NCI-H345 treated with DMSO at 0.1 percent for 48 hours (cell line): ENCODE results near the gene TAGLN.
A peak's percentile ranks its signal among the peaks of the same experiment; 100 is the strongest.

Experiments
- DNase-seq: peaks from one replicate; lab custom pipeline; 2025; ENCODE audit not compliant: unreplicated experiment; lab: John Stamatoyannopoulos, UW

The TAGLN gene

GRCh38 chr11:117229931-117230285 is 30.7 kb downstream of the TAGLN start:
- no peak for DNase-seq

GRCh38 chr11:117230286-117230961 is 31.3 kb downstream of the TAGLN start:
- no peak for DNase-seq

- no peak for DNase-seq
Observed at GRCh38 chr11:117230999-117231841, 32.0 kb downstream of the TAGLN start.

GRCh38 chr11:117231842-117232091 is 32.6 kb downstream of the TAGLN start, which contains the start of gene PCSK7:
TSS of gene PCSK7 (minus strand) at chr11:117232073. CDS start at chr11:117229844, 2,229 bp downstream.
- no peak for DNase-seq

GRCh38 chr11:117232092-117232878 is 33.1 kb downstream of the TAGLN start, which contains the start of gene RNF214:
TSS of gene RNF214 (plus strand) at chr11:117232671. CDS start at chr11:117234273, 1,602 bp downstream.
- DNase-seq, result peak; percentile 57

GRCh38 chr11:117232911-117233409 is 33.8 kb downstream of the TAGLN start:
- DNase-seq, result no peak

GRCh38 chr11:117238221-117238620 is 39.1 kb downstream of the TAGLN start:
- no peak for DNase-seq

- no peak for DNase-seq
Observed at GRCh38 chr11:117239295-117239694, 40.1 kb downstream of the TAGLN start.

- no peak for DNase-seq
Observed at GRCh38 chr11:117248341-117248740, 49.2 kb downstream of the TAGLN start.

GRCh38 chr11:117249571-117249970 is 50.4 kb downstream of the TAGLN start:
- no peak for DNase-seq

GRCh38 chr11:117251506-117251905 is 52.3 kb downstream of the TAGLN start:
- DNase-seq, result no peak

- DNase-seq, result no peak
Observed at GRCh38 chr11:117255966-117256365, 56.8 kb downstream of the TAGLN start.

GRCh38 chr11:117256573-117256972 is 57.4 kb downstream of the TAGLN start:
- DNase-seq, result no peak
